ENCODE results near the gene TEX53. TPM values are rescaled to one million over a fixed set of nuclear protein-coding genes. Genes with fewer than 3 reads are reported as not detected.

Gene TEX53
- total and polyA plus RNA-seq, 10 of the 15 experiments (the other 5 are each of a cell fraction or from before 2014, with no cell fraction given) = not detected

GRCh38 chr9:114701988-114702387, 44.4 kb upstream of the TEX53 start:
- Histone ChIP-seq H2AFZ (ENCODE audit: control insufficient read depth, low read depth, low read length) (no peak overlapping the region), H3K4me3 (no peak overlapping the region), H3K36me3 (ENCODE audit: control insufficient read depth in 2 of 2, insufficient read depth in 2 of 2, low read length in 1 of 2) (no peaks in the 10 kb centered on the region), H4K20me1 (ENCODE audit: control insufficient read depth, insufficient read depth) (no peaks in the 10 kb centered on the region), H3K9me3 (replicated peaks; ENCODE audit: control insufficient read depth, insufficient read depth, low read length) (peaks cover 10% of the 10 kb centered on the region), H3K4me2 (ENCODE audit: control insufficient read depth, insufficient read depth) (no peak overlapping the region), H3K79me2 (ENCODE audit: control insufficient read depth, insufficient read depth, low read length) (no peaks in the 10 kb centered on the region), H3K9ac (ENCODE audit: control insufficient read depth, insufficient read depth, low read length) (no peak overlapping the region), H3K27me3 (replicated peaks in 1 of 2; ENCODE audit: control insufficient read depth in 2 of 2, insufficient read depth in 2 of 2, low read length in 1 of 2) (peaks cover 1 to 3% of the 10 kb centered on the region in 2 experiments; a peak in 2 of 4 replicates), H3K27ac (ENCODE audit: control insufficient read depth, insufficient read depth) (no peak overlapping the region), H3K4me1 (ENCODE audit: control insufficient read depth, insufficient read depth, low read length) (peaks cover 16% of the 10 kb centered on the region)
- in situ Hi-C loops (cut with MboI) (no loop called here), intact Hi-C loops (cut with micrococcal nuclease; ENCODE audit: unreplicated experiment) (no loop called here)
- no TSS peak for BruUV-seq (replicated peaks)
- ChIA-PET POLR2A (no interaction called here), RAD21 (ENCODE audit: unreplicated experiment) (interaction anchor here (0.7 kb wide), 1 partner anchor 339 kb away, joined by 3 read pairs; no protein-coding TSS in a partner anchor), CTCF (interaction anchor here (0.6 kb wide), 1 partner anchor 312 kb away, joined by 3 read pairs; no protein-coding TSS in a partner anchor), SMC1A (ENCODE audit: uncharacterized antibody, unreplicated experiment) (interaction anchor here (1.2 kb wide), 1 partner anchor 36 kb away, joined by 3 read pairs; no protein-coding TSS in a partner anchor)
- no peak for FAIRE-seq
- no peak for DNase-seq (ENCODE audit: low read depth, low spot score)
- TF ChIP-seq SMAD5 (IDR thresholded peaks at IDR 0.05; ENCODE audit: low read depth) (no peak), SUZ12 (IDR thresholded peaks at IDR 0.05; ENCODE audit: unreplicated experiment) (no peak), MYC (IDR thresholded peaks at IDR 0.05; ENCODE audit: insufficient read depth, insufficient read length, insufficient replicate concordance, low read length, severe bottlenecking) (no peak)
- ATAC-seq = no peak

DNA sequence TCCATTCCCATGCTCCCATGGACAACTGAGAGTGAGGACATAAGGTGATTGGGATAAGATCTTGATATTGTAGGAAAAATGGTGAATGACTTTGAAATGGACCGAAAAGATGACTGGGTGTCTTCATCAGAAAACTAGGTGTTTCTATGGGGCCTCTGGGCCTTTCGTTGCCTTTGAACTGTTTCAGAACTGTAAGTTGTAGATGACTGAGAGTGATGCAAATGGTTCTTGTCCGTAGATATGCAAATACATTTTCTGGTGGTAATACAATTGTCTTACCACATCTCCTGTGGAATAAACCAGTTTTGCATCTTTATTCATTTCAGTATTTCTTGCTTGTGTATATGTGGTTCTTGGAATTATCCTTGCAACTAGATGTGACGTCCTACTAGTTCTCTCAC, 40.3 kb upstream of the TEX53 start:
- H3K9ac ChIP-seq (ENCODE audit: control insufficient read depth, insufficient read depth, low read length) = no peak overlapping the region
- peak; percentile 68 for ATAC-seq
- H3K27me3 ChIP-seq (replicated peaks in 1 of 2; ENCODE audit: control insufficient read depth in 2 of 2, insufficient read depth in 2 of 2, low read length in 1 of 2) = peaks cover 3 to 8% of the 10 kb centered on the region in 2 experiments; a peak in 3 of 4 replicates
- peak; percentile 16 for DNase-seq (ENCODE audit: low read depth, low spot score)
- ChIA-PET RAD21 (ENCODE audit: unreplicated experiment) (no interaction called here), CTCF (interaction anchor here (1.1 to 3.6 kb wide), 3 partner anchors 16 to 37 kb away, joined by 3 to 18 read pairs (median 3); partner anchors contain the start of gene TEX48), POLR2A (no interaction called here), SMC1A (ENCODE audit: uncharacterized antibody, unreplicated experiment) (interaction anchor here (0.5 to 1.3 kb wide), 4 partner anchors 12 to 524 kb away, joined by 3 to 5 read pairs (median 4); no protein-coding TSS in a partner anchor)
- H2AFZ ChIP-seq (ENCODE audit: control insufficient read depth, low read depth, low read length) = no peak overlapping the region
- WGBS (ENCODE audit: insufficient coverage, insufficient replicate concordance, low lambda C conversion rate, missing lambda C conversion rate) = 1% methylated on average over 4 of the region's 4 CpGs
- peak; percentile 49 for FAIRE-seq
- in situ Hi-C loops (cut with MboI) (no loop called here), intact Hi-C loops (cut with micrococcal nuclease; ENCODE audit: unreplicated experiment) (loop anchor here (10.0 kb wide), 2 partner anchors 507 to 717 kb away; no protein-coding TSS in a partner anchor)
- H4K20me1 ChIP-seq (ENCODE audit: control insufficient read depth, insufficient read depth) = no peaks in the 10 kb centered on the region; the same call in 1 of the 2 replicates
- peak overlapping the region; percentile 76 for H3K4me2 ChIP-seq (ENCODE audit: control insufficient read depth, insufficient read depth)
- 0 out of 2 replicates have a peak overlapping the region, but pooled peaks have one; percentile 2 for H3K4me3 ChIP-seq
- no TSS peak for BruUV-seq (replicated peaks)
- peaks cover 39% of the 10 kb centered on the region for H3K4me1 ChIP-seq (ENCODE audit: control insufficient read depth, insufficient read depth, low read length)
- H3K27ac ChIP-seq (ENCODE audit: control insufficient read depth, insufficient read depth) = peak overlapping the region; percentile 14
- H3K9me3 ChIP-seq (replicated peaks; ENCODE audit: control insufficient read depth, insufficient read depth, low read length) = peaks cover 10% of the 10 kb centered on the region
- H3K79me2 ChIP-seq (ENCODE audit: control insufficient read depth, insufficient read depth, low read length) = no peaks in the 10 kb centered on the region
- H3K36me3 ChIP-seq (ENCODE audit: control insufficient read depth in 2 of 2, insufficient read depth in 2 of 2, low read length in 1 of 2) = no peaks in the 10 kb centered on the region
- no peak for TF ChIP-seq STAT1 (conservative IDR thresholded peaks at IDR 0.05)
- no peak for TF ChIP-seq BRCA1 (IDR thresholded peaks at IDR 0.05; ENCODE audit: low read depth, low read length)
- no peak for TF ChIP-seq E2F8 (IDR thresholded peaks at IDR 0.05; ENCODE audit: low read depth, partially characterized antibody)
- TF ChIP-seq ZBED1 (IDR thresholded peaks at IDR 0.05; ENCODE audit: borderline replicate concordance) = no peak; the same call in 1 of the 2 replicates
- no peak for TF ChIP-seq SMAD5 (IDR thresholded peaks at IDR 0.05; ENCODE audit: low read depth)
- TF ChIP-seq ZNF207 (IDR thresholded peaks at IDR 0.05; ENCODE audit: borderline replicate concordance) = no peak
- 0 out of 2 replicates have a peak, but pooled peaks have one; percentile 44 for TF ChIP-seq MEF2A (IDR thresholded peaks at IDR 0.05; ENCODE audit: insufficient read depth, low read depth, low read length)
- TF ChIP-seq, protein P1, sequence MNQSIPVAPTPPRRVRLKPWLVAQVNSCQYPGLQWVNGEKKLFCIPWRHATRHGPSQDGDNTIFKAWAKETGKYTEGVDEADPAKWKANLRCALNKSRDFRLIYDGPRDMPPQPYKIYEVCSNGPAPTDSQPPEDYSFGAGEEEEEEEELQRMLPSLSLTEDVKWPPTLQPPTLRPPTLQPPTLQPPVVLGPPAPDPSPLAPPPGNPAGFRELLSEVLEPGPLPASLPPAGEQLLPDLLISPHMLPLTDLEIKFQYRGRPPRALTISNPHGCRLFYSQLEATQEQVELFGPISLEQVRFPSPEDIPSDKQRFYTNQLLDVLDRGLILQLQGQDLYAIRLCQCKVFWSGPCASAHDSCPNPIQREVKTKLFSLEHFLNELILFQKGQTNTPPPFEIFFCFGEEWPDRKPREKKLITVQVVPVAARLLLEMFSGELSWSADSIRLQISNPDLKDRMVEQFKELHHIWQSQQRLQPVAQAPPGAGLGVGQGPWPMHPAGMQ (IDR thresholded peaks at IDR 0.05; ENCODE audit: borderline replicate concordance) = no peak

Data from GM12878 (cell line).